Stimulated activated CD8-positive, alpha-beta memory T cell treated with anti-CD3 and anti-CD28 coated beads, Interleukin-2, amount 100 ng/mL, for 48 hours (primary cell): Measurements from ENCODE around the gene TMEM40.
"Not testable (repeated sequence)": the region's sequence is repeated elsewhere in the genome, so short reads cannot be mapped to it uniquely, and the experiment has no call there.

Experiments used
- DNase-seq, 2 donors: peaks; one replicate each; pipeline ENCODE4 v3.0.0-alpha.2; 2020; ENCODE audit warnings: low read depth in 2 of 2

The TMEM40 gene, protein sequence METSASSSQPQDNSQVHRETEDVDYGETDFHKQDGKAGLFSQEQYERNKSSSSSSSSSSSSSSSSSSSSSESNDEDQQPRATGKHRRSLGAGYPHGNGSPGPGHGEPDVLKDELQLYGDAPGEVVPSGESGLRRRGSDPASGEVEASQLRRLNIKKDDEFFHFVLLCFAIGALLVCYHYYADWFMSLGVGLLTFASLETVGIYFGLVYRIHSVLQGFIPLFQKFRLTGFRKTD

DNA sequence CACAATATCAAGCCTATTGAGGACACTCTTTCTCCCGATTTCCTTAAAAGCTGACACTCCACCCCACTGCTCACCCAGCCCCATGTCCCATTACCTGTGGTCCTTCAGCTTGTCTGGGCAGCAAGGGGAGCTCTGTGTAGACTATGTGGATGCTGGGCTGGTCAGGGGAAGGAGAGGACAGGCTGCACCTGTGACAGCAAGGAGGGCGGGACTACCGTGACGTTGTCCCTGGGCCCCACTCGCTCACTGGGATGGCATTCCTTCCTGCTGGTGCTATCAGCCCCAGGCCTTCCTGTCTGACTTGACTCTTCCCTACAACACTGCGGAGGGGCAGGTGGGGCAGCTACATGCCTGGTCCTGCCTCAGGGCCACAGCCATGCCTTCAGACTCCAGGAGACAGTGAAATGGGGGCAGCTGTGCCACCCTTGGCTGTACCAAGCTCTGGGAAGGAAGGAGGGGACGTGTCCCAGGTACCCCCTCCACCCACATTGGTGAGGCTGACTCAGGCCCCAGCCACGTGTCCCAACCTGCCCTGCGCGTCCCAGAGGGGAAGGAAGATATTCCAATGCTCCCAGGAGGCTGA, at the start of gene TMEM40:
Gene TMEM40 (minus strand): TSS at position 163 of the 583 bp plus-strand sequence. CDS start 9,427 bp downstream, outside the sequence.
- no peak for DNase-seq

GRCh38 chr3:12808587-12808986, 49.5 kb upstream of the TMEM40 start:
- DNase-seq = no peak

DNA sequence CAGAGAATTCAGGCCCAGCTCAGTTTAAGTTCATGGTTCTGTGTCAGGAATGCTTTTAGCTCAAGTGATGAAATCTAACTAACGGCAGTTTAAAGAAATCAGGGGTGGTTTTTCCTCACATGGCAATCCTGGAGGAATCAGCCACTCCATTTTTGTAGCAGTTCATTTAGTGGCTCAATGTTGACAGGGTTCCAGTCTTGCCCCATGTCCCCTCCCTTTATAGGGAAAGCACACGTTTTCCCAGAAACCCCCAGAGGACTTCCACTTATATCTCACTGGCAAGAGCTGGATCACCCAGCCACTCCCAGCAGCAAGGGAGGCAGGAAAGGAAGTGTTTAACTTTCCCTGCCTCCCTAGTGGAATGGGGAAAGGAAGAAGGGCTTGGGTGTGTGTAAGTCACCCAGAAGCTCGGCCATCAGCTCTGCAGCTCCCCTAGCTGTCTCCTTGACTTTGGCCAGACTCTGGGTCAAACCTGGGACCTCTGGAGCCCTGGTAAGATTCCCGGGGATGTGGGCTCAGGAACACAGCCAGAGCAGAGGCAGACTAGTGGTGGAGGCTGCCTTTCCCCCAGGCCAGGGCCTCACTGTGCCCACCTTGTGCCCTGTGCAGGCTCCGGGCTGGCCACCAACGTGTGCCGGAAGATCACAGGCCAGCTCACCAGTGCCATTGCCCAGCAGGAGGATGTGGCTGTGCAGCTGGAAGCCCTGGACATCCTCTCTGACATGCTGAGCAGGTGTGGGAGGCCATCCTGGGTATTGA, 48.7 kb upstream of the TMEM40 start:
- DNase-seq = no peak

DNA sequence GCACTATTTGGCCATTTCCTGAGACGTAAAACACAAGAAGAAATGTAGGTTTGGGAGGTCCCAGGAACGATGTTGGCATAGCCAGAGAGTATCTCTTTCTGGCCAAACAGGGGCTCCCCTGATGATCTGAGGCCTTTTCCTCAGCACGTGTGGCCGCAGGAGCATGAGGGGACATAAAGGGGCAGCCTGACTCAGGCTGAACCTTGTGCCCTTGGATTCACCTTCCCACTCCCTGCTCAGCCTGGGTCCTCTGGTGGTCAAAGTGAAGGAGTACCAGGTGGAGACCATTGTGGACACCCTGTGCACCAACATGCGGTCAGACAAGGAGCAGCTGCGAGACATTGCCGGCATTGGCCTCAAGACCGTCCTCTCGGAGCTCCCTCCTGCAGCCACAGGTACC, 48.0 kb upstream of the TMEM40 start:
- no peak for DNase-seq

- DNase-seq = no peak
Measured at GRCh38 chr3:12803371-12803770, 44.3 kb upstream of the TMEM40 start.

- no peak for DNase-seq
Measured at GRCh38 chr3:12799525-12800440, 40.7 kb upstream of the TMEM40 start.

- DNase-seq = no peak
Measured at GRCh38 chr3:12798559-12799179, 39.6 kb upstream of the TMEM40 start.

DNA sequence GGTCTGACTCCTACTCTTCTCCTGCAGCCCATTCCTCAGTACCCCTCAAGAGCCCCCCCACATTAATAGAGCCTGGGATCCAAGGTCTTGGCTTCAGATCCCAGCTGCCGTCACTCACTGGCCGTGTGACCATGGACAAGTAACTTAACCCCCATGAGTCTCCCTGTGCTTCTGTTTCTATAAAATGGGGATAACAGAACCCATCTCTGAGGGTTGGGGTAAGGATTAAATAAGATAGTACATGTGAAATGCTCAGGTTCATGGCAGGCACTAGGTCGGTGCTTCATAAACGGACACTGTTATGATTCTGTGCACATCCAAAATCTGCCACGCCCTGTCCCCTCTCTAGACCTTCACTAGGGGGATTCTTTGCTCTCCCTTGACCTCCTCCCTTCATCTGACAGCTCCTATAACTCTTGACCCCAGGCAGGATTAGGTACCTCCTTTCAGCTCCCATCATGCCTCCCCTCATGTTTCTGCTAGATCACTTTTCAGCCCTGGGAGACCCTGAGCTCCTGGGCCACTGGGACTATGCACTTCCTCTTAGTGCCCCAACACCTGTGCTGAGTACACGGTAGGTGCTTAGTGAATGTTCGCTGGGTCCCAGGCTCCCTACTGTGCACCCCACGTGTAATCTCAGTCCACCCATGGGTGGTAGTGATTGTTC, 39.0 kb upstream of the TMEM40 start:
- no peak for DNase-seq

DNA sequence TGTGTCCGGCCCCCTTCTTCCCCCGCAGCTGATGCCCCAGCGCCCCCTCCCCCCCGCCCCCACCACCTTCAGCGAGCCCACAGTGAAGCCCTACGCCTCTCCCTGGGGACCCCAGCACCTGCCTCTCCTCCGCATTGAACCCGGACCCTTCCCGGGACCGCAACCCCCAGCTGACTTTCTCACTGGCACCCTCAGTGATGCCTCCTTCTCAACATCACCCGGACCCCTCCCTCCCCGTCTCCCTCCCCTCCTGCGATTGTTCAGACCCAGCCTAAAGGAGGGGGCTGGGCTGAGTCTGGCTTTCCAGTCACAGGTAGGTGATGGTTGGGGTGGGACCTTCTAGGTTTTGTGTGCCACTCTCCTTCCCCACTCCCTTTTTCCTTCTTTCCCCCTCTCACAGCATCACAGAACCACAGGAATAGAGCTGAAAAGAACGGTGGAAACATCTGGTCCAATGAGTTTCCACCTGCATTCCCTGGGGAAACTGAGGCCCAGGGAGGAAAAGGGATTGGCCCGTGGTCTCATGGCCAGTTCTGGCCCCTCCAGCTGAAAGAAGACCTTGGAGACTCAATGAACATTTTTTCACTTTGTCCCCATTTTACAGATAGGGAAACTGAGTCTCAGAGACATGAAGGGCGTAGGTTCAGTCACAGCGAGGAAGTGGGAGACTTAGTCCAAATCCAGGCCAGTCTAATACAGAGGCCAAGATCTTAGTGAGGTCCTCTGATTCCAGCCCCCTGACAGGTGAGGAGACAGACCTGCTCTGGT, 38.2 kb upstream of the TMEM40 start:
- DNase-seq = no peak

- DNase-seq = peak in 1 of 2 donors; percentile 13
Measured at GRCh38 chr3:12796171-12797123, 37.4 kb upstream of the TMEM40 start, which contains the start of gene CAND2. Gene CAND2 (plus strand): TSS chr3:12796680. CDS start chr3:12796721, 41 bp downstream.

DNA sequence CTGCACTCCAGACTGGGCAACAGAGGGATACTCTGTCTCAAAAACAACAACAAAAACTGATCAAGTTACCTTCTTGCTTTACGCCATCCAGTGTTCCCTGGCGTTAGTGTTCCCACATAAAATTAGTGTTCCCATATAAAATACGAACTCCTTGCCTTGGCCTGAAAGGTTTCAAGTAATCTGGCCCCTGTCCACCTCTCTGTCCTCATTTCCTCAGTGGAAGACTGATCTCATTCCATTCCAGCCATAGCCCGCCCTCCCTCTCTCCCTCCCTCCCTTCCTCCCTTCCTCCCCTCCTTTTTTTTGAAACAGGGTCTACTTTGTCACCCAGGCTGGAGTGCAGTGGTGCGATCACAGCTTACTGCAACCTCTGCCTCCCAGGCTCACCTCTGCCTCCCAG, 34.6 kb upstream of the TMEM40 start:
- no peak for DNase-seq

- no peak for DNase-seq
Measured at GRCh38 chr3:12791430-12791829, 32.4 kb upstream of the TMEM40 start.

GRCh38 chr3:12787967-12788690, 29.1 kb upstream of the TMEM40 start:
- DNase-seq = not testable (repeated sequence)

DNA sequence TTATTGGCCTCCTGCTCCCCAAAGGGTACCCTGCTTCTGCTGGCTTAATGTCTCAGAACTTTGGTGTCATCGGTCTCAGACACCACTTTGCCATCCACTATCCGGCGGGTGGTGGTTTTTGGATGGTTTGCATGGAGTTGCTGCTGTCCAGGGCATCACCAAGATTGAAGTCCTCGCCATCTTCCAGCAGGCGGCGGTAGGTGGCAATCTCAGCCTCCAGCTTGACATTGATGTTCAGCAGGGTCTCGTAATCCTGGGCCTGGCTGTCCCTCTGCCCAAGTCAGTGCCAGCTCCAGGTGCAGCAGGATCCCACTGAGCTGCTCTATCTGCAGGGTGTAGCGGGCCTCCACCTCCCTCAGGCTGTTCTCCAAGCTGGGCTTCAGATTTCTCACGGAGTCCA, 28.3 kb upstream of the TMEM40 start:
- DNase-seq = peak; percentile 43 to 60

DNA sequence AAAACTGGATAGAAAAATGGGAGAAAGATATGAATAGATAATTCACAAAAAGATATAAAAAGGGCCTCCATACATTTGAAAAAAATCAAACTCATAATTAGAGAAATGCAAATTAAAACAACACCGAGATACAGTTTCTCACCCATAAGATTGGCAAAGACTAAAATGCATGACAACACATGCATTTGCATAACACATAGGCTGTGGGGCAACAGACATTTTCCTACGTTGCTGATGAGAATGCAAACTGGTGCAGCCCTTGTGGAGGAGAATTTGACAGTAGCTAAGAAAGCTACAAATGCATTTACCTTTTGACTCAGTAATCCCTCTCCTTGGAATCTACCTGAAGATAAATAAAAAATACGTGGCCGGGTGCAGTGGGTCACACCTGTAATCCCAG, 26.0 kb upstream of the TMEM40 start:
- DNase-seq = no peak

GRCh38 chr3:12782172-12782815, 23.2 kb upstream of the TMEM40 start:
- DNase-seq = no peak

DNA sequence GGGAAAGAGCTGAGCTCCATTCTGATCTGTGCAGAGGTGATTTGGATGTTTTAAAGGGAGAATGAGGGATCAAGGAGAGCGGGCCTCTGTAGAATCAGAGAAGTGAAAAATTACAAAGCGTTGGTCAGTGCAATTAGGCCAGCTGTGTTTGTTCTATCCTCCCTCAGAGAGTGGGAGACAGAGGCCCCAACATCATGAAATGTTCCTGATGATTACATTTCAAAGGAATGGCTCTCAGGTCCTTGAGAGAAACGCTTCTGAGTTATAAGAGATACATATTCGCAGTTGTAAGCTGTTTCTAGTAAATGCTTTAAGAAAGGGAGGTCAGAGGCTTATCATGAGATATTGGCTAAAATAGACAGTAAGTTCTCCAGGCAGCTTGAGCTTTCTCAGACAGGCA, 21.7 kb upstream of the TMEM40 start:
- no peak for DNase-seq

- no peak for DNase-seq
Measured at GRCh38 chr3:12777171-12777570, 18.1 kb upstream of the TMEM40 start.
